SK-N-SH (cell line): ENCODE measurements around the gene SPTBN1.

Experiments used
- RFX5 ChIP-seq: IDR thresholded peaks from 2 replicates; pipeline ENCODE4 v1.6.1; 2012; ENCODE audit warnings: mild to moderate bottlenecking, improper control_type of control experiment, low read length
- TF ChIP-seq, protein P1 (sequence below): IDR thresholded peaks from 2 replicates; pipeline ENCODE4 v1.4.0; 2012; ENCODE audit warnings: low read depth, borderline replicate concordance

DNA sequence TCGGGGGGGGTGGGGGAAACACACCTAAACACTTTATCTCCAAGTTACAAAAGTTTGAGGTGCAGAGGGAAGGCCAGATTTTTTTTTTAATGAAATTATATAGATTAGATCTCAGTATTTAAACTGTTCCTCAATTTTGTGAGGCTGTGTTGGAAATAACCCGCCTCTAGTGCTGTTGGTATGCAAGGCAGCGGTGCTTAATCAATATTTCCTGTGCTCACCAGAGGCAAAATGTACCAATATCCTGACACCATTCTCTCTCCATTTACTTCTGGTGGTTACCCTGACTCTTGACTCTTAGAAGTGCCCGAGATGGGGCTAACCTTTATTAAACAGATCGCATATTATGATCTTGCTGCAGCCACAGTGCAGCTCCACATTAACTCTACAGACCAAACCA is 212.6 kb downstream of the SPTBN1 start:
- TF ChIP-seq, protein P1, sequence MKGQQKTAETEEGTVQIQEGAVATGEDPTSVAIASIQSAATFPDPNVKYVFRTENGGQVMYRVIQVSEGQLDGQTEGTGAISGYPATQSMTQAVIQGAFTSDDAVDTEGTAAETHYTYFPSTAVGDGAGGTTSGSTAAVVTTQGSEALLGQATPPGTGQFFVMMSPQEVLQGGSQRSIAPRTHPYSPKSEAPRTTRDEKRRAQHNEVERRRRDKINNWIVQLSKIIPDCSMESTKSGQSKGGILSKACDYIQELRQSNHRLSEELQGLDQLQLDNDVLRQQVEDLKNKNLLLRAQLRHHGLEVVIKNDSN: no peak
- TF ChIP-seq RFX5: no peak
